ENCODE results near the gene CEBPZ. TPM values are rescaled to one million over a fixed set of nuclear protein-coding genes. Genes with fewer than 3 reads are reported as not detected.

Gene CEBPZ
- total and polyA plus RNA-seq, 11 donors, result 17.4 to 50.9 (median 25.5) TPM

GRCh38 chr2:37189452-37190153, 41.8 kb downstream of the CEBPZ start:
- Histone ChIP-seq H3K27me3 (peaks cover 0 to 4% (median 0%) of the 10 kb centered on the region in 9 donors), H3K4me1 (no peaks in the 10 kb centered on the region), H3K36me3 (no peaks in the 10 kb centered on the region), H3K4me3 (no peak overlapping the region), H3K27ac (no peak overlapping the region), H3K9me3 (no peaks in the 10 kb centered on the region)
- no peak for TF ChIP-seq CTCF (IDR thresholded peaks at IDR 0.05)
- TF ChIP-seq POLR2A (IDR thresholded peaks at IDR 0.05), result no peak
- intact Hi-C loops (cut with DNase I), result no loop called here
- ATAC-seq (peak in 1 of 4 donors; percentile 64), DNase-seq (no peak)
- WGBS, 4 donors, result 73 to 86% (median 81%) methylated on average over 6 of the region's 6 CpGs

- DNase-seq, result no peak
- Histone ChIP-seq H3K4me1 (no peaks in the 10 kb centered on the region), H3K9me3 (no peaks in the 10 kb centered on the region), H3K27me3 (peaks cover 0 to 4% (median 0%) of the 10 kb centered on the region in 9 donors), H3K27ac (no peak within 1 kb of the TSS), H3K36me3 (no peaks in the 10 kb centered on the region), H3K4me3 (no peak within 1 kb of the TSS)
- TF ChIP-seq POLR2A (IDR thresholded peaks at IDR 0.05) (no peak), CTCF (IDR thresholded peaks at IDR 0.05) (no peak)
- 93 to 99% (median 96%) methylated on average over 2 of the region's 2 CpGs for WGBS, 4 donors
- intact Hi-C loops (cut with DNase I), result no loop called here
- no peak for ATAC-seq
Measured at GRCh38 chr2:37188570-37188969, 42.8 kb downstream of the CEBPZ start, which contains the start of gene SULT6B1. SULT6B1 (minus strand) TSS chr2:37188670; CDS start chr2:37188640, 30 bp downstream.

GRCh38 chr2:37181726-37182684, 49.4 kb downstream of the CEBPZ start:
- DNase-seq (no peak), ATAC-seq (no peak)
- Histone ChIP-seq H3K9me3 (no peaks in the 10 kb centered on the region), H3K4me1 (no peaks in the 10 kb centered on the region), H3K27me3 (peaks cover 0 to 8% (median 0%) of the 10 kb centered on the region in 9 donors), H3K27ac (no peak overlapping the region), H3K36me3 (no peaks in the 10 kb centered on the region), H3K4me3 (no peak overlapping the region)
- intact Hi-C loops (cut with DNase I), result no loop called here
- 68 to 79% (median 73%) methylated on average over 17 of the region's 17 CpGs for WGBS, 4 donors
- TF ChIP-seq CTCF (IDR thresholded peaks at IDR 0.05) (no peak), POLR2A (IDR thresholded peaks at IDR 0.05) (no peak)

GRCh38 chr2:37180640-37181039, 50.8 kb downstream of the CEBPZ start:
- no peak overlapping the region for H3K4me3 ChIP-seq
- TF ChIP-seq POLR2A (IDR thresholded peaks at IDR 0.05) (no peak), CTCF (IDR thresholded peaks at IDR 0.05) (no peak)
- peaks cover 0 to 4% (median 0%) of the 10 kb centered on the region in 9 donors for H3K27me3 ChIP-seq
- H3K9me3 ChIP-seq, result no peaks in the 10 kb centered on the region
- DNase-seq, result no peak
- H3K4me1 ChIP-seq, result no peaks in the 10 kb centered on the region
- H3K36me3 ChIP-seq, result no peaks in the 10 kb centered on the region
- intact Hi-C loops (cut with DNase I), result no loop called here
- WGBS, 4 donors, result 93 to 97% (median 95%) methylated on average over 5 of the region's 5 CpGs
- ATAC-seq, result no peak
- H3K27ac ChIP-seq, result no peak overlapping the region
